Fibroblast of skin of right quadriceps (primary cell): ENCODE measurements around the gene LRMDA.

ENCODE experiments used
- DNase-seq: peaks from one replicate; pipeline ENCODE4 v3.0.0-alpha.2; 2013

The LRMDA gene

DNA sequence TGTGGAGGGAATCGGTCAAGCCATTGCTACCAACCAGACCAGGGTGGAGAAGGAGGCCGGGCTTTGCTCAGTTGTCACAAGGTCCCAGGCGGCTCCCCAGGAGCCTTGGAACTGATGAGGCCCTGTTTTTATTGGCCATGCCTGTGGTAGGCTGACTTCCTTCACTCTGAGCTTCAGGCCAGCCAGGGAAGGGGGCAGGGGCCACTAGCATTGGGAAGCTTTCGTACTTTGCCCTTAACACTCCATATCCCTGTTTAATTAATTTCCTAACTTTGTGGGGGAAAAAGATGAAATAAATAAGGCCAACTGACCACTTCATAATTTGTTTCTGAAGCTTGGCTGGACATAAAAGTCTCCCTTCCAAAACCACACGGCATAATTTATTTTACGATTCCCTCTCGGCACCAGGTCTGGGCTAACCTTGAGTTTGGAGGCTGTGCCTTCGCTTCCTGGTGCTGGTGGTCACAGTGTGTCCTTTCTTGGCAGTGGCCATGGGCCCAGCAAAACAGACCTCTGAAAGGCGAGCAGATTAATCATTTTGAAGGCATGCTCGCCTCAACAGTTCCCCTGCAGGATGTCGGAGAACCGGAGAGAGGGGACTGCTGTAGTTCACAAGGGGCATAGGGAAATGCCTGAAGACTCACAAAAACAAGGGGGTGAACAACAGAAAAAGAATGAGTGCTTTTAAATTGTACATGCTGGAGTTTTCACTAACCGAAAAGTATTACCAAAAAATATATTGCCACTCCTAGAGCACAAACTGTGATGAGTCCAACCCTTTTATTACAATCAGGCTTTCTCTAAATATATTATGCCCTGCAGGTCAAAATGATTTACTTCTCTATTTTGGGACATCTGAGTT, 966.0 kb downstream of the LRMDA start:
- DNase-seq: peak; percentile 39

DNA sequence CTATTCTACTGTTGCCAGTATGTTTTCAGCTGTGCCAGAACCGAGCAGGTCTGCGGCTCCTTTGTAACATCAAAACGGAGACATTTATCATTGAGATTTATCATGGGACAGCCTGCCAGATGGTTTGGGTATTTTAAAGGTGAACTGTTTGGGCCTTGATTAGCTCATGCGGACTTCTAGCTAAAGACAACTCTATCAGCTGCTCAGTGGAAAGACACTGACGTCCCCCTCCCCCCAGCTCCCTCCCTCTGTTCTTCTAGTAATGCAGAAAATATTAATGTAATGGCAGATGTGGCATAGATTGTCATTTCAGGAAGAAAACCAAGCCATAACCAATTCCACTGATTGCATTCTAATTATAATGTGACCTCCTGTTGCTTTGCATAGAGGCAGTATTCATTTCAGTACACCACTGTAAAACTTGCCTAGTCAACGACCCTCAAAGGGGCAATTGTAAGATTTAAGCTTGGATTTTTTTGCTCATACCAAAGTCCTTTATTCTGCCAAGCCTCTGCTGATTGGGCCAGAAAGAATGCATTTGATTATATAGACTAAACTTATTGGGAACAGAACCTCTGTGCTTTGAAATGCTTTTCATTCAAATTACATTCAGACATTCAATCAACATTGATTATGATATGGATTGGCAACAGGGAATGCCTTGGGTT, 966.8 kb downstream of the LRMDA start:
- DNase-seq: peak; percentile 11

DNA sequence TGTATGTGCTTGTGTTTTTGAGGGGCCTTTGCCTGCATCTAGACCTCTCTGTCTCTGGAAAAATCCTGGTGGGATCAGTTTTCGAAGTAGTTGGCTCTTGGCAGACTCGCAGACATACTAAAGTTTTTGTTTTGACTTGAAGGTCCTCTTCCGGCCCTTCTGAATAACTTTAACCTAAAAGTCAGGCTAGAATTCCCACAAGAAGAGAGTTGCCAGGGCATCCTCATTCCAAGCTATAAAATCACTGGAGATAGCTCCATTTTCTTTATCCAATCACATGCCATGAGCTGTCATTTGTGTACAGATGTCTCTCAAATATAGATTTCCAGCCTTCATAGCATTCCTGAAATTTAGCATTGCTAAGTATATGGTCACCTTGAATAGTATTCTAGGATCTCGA, 967.8 kb downstream of the LRMDA start:
- DNase-seq: peak; percentile 20

DNA sequence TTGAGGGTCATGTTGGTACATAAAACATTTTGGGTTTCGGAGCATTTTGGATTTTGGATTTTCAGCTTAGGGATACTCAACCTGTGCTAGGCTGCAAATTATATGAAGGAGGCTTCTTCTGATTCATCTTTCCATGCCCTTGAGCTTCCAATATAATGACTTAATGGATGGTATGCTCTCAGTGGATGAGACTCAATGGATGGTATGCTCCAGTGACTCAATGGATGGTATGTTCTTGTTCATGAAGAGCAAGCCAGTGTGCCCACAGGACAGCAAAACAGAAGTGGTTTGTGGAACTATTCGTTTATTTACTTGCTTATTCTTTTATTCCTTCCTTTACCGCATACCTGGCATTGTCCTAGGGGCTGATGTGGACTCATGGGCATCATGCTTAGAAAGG, 969.6 kb downstream of the LRMDA start:
- DNase-seq: no peak

DNA sequence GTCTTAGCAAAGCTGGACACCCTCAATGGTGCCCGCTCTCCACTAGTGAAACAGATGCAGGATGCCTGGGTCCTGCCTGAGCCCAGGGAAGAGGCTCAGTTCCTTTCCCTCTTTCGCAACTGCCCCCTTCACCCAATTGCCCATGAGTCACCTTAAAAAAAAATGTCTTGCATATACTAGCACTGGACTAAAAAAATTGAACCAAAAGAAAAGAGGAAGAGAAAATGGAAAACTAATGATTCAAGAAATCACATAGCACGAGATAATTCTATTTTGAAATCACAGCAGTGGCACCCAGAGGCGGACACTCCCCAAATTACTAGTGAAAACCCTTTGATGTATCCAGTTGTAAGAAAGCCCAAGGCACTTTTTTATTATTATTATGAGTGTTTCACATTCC, 972.5 kb downstream of the LRMDA start:
- peak; percentile 34 for DNase-seq

DNA sequence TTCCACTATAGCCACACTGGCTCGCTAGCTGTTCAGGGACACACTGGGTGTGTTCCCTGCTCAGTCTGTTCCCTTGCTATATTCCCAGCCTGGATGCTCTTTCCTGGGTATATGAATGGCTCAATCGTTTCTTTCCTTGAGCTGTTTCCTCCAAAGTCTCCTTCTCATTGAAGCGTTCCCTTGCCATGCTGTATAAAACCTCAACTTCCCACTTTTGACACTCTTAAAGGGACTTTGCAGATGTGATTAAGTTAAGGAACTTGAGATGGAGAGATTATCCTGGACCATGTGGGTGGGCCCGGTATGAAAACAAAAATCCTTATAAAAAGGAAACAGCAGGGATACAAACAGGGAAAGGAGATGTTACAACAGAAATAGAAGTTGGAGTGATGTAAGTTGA, 973.1 kb downstream of the LRMDA start:
- DNase-seq: no peak

DNA sequence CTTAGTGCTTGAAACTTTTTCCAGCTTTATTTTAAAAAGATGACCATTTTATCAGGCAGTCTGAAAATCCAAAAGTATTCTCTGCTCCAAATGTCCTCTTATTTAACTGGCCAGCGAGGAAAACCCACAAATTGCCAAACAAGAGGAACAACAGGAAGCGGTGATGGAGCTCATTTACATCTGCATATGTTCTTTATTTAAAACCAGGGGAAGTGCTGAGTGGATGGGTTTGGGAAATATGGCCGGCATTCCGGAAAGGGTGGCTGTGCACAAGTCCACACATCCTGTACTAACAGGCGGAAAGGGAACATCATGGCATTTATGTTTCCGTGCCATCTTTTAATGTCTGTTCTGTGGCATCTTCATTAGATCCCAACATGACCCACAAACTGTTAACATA, 974.5 kb downstream of the LRMDA start:
- peak; percentile 63 for DNase-seq

DNA sequence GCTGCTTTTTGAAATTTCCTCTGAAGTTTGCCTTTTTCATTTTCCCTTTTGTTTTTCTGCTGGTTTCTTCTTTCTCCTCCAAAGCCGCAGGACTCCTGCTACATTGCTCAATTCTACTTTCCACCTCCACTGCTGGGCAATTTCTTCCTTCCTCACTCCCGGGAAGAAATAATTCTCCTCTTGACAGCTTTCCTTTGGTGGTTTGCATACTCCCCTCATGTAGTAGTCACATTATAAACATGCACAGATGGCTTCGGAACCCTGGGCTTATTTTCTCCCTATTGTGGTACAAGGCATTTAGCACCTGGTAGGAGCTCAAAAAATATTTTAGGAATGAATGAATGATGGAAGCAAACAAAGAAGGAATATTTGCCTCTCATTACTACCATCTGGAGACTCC, 977.2 kb downstream of the LRMDA start:
- DNase-seq: peak; percentile 78

DNA sequence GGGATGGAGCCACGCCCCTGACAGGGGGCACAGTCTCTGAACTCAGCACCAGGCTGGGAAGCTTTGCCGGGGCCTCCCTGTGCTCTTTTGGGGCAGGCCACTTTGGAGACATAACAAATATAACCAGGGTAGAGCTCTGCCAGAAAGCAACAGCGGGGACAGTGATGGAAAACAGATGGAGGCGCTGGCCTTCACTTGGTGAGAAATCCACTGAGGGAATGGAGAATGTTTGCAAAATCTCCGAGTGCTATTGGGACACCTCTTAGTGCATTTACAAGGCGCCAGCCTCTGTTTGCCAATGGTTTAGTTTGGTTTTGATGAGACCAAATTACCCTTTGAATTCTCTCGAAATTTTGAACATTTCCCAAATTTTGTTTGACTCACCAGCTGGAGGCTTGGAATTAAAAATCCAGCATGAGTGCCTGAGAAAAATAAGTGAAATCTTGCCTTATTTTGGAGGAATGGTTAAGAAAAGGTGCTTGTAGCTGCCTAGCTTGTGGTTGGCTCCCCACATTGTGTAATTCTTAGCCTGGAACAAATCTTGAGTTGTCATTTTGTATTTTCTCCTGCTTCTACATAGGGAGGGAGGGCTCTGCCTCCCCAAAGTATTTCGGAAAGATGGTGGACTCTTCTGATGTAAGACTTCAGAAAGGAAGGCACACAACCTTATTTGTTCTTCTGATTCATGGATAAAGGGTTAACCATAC, 980.5 kb downstream of the LRMDA start:
- no peak for DNase-seq

DNA sequence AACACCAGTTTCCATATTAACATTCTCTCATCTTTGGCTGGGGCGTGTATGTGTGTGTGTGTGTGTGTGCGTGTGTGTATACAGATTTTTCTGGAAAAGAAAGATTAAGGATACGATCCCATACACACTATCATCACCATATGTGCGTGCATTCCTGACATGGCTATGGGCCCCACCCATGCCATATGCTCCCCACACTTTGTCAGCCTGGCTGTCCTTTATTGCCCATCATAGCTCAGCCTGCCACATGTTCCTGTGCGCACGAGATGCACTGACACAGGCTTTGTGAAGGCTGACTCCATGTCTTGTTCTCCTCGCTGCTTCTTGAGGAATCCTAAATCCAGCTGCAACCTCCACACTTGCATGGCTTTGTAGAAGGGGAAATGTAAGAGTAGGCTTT, 984.1 kb downstream of the LRMDA start:
- peak; percentile 39 for DNase-seq

DNA sequence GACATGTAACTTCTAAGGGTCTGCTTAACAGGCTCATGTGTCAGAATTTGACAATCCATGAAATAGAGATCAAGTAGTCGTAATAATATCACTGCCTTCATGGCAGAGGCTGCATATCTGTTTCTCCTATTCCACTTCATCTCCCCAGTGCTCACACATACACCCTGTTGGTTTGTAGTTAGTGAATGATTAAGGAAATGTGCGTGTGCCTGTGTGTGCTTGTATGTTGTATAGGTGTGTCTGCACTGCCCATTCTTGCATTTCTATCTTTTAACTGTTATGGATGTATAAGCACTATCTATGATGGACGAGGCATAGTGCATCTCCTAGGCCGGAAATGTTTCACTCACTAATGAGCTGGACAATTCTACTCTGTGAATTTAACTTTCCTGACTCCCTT, 985.2 kb downstream of the LRMDA start:
- no peak for DNase-seq

DNA sequence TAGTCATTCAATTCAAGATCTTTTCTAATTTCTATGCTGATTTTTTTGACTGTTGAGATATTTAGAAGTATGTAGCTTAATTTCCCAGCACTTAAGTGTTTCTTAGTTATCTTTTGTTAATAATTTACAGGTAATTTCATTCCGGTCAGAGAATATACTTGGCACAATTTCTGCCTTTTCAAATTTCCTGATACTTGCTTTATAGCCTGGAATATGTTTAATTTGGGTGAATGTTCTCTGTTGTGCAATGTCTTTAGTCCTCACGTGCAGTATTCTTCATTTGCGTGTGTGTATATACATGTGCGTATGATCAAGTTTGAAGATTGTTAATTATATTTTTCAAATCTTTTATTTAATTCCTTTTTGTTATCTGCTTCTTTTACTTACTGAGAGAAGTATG, 989.3 kb downstream of the LRMDA start:
- no peak for DNase-seq

DNA sequence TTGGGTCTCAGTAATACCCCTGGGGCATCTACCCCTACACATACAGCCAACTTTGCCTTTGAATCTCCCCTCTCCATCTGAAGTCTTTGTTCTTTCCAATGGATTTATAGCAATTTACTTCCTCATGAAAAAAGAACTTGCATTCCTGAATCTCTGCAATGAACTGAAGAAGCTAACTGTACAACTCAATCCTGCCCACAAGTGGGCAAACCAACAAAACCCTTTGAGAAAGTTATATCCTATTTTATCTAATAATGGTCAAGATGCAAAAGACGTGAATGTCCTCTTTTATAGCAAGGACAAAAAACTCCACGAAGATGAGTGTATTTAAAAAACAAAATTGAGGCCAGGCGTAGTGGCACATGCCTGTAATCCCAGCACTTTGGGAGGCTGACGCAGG, 991.3 kb downstream of the LRMDA start:
- no peak for DNase-seq

DNA sequence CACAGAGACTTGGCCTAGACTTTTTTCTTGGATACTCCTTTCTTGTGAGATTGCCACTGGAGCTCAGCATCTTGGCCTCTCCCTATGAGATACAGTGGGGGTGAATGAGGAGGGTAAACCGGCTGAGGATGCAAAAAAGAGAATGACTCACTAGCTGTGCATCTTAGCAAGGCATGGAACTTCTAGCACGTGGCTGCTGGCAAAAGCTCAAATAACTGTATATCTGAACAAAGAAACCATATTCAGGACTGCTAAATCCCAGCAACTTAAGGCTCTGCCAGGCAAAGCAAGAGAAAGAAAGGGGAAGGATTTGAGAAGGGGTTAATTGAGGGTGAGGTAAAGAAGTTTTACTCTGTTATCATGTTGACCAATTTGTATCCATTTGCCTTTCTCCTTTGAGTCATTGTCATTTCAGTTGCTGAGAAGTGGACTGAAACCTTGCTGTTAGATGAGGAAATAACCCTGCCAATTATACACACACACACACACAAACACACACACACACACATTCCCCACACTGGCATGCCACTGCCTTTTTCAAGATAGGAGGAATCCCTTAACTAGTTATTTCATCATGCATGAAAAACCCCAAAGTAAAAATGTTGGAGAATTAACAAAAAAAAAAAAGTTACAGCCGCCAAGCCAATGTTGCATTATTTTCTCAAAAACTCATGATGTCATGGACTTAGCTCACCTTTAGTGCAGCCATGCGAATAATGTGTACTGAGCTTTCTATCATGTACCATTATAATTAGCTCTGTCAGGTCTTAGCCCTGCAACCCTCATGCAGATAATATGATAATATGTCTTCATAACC, 997.3 kb downstream of the LRMDA start:
- DNase-seq: peak; percentile 98

DNA sequence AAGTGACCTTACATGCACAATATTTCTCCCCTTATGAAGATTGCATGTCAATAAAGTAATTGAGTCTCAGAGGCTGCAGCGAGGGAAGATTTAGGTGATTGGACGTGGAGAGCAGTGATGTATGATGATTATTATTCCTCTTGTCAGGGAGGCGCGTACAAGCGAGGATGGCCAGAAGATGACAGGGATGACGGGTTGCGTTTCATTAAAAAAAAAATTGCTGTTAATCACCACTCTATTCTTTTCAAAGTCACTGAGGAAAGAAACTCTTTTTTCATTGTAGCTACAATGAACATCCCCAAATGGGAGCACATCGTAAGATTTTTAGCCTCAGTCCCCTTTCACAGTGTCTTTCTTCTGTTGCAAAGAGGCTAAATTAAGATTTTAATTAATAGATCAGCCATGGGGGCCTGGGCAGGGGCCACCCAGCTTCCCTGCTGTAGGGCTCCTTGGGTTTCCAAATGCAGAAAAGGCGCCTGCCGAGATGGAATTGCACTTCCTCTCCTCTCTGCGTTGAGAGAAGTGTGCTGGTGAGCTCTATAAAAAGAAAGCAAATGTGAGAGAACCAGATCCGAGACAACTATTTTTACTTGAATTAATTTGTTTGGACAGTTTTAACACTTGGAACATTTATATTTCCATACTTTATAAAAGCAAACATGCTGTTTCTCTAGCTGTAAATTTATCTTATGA, 998.1 kb downstream of the LRMDA start:
- DNase-seq: no peak

DNA sequence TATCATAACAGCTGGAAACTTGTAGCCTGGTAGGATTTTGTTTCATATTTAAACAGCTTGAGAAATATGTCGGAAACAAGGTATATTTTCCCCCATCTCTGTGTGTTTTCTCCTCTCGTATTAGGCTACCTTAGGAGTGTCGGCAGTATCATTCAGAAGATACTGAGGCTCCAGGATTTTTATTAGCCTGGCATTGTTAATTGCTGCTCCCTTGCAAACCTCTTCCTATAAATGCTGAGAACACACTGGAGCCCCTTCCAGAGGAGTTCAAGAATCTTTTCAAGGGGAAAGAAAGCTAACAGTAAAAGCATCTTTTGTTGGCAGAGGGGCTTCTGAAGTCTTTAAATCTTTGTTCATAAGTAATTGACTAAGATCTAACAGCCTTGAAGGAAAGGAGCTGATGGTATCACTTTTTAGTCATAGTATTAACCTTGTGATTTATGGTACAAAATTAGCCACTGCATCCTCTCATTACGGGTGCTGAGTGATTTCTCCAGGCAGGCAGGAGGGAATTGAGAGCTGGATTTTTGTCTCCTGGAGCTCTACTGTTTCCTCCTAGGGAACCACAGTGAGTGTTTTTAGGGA, 998.7 kb downstream of the LRMDA start:
- peak; percentile 76 for DNase-seq

DNA sequence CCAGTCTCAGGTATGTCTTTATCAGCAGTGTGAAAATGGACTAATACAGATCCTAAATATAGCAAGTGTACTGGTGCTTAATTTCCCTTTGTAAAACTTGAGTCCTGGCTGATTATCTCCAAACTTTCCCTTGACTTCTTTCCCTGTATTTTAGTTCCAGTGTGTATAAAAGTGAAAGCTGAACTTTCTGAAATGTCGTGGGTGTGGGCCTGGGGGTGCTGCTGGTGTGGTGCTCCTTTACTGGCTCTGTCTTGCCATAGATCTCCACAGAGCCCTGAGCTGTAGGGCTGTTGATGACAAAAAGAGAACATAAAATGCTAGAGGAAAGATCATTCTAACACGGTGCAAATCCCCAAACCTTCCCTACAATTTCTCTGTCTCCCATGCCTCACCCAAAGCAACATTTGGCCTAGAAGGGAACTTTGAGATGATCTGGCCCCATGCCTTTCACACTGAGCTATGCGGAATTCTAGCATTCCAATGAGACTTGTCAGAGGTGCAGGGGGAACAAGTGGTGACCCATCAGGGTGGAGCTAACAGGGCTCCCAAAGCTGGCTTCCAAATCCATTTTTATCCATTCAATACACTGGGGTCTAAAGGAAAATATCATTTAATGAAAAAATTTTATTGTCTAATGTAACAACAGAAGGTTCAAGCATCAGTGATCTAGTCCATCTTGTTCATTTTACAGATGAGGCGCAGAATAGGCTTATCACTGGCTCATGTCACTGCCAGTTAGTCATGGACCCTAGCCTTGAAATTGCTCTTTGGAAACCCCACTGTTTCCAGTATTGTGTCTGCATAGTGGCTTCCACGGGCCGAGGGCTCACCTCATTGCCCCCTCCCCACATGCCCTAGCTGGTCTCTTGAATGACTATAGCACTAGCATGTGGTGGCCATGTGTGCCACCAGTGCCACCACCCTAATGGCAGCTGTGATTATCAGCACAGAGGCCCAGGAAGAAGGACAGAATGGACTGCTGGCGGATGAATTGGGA, 1000.9 kb downstream of the LRMDA start:
- peak; percentile 92 for DNase-seq

DNA sequence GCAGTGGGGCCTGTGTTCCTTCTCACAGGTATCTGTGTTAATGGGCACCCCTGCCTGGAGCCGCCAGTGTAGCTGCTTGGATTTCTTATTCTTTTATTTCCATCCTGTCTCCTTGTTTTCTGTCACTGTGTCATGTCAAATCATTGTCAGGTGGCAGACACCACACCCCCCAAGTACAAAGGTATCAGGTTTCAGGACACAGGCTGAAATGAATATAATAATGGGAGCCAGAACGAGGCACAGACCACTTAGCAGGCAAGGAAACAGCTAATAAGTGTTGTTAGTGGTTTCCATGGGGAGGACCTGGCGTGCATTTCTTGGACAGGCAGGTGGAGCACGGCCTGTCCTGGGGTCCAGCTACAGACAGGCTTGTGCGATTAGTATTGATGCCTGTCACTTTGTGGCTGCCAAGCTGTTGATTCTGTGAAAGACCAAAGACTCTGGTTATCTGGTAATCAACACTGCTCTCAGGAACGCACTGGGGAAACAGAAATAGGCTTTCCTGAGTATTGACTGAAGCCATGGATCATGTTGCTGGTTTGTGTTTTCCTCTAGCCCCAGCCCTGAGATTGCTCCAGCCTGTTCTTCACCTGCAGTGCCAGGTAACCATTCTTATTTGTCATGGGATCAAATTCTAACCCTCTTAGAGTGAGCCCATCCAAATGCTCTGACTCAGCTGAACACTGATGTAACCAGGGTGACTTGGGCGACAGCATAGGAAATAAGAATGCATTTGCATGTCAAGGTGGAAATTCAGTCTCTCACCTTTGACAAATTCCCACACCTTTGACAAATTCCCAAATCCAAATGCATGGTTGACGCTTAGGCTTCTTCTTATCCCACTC, 1002.0 kb downstream of the LRMDA start:
- DNase-seq: no peak

DNA sequence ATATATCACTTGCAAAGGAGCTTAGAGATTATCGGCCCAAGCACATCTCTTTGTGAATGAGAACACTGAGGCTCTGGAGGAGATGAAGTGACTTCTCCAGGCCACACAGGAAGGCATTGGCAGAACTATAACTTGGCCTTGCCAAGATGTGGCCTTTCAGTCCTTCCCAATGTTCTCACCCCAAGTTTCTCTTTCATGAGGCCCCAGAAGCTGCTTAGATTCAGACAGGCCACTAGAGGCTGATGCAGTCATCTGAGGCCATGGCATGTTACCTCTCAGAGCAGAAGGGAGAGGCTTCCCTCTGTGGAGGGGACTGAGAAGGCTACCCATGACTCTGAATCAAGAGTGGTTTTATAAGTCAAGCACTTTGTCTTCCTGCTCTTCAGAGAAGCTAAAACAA, 1003.7 kb downstream of the LRMDA start:
- DNase-seq: no peak

DNA sequence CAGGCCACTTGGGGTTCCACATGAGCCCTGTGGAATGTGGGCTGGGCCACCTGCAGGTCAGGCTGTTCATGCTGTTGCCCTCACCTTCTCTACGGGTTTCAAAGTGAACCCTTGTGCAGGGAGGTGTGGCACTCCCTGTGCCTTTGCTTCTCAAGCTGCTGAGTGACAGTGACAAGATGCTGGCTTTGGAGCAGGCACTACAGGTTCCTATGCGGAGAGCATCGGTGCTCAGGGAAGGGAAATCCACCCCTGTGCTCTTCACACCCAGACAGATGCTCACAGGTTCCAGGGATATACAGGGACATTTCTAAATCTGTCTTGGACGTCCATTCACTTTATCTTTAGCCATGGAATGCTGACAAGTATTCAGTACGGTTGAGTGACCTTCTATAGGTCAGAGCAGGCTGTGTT, 1005.0 kb downstream of the LRMDA start:
- no peak for DNase-seq
